Fibroblast of villous mesenchyme (primary cell): ENCODE results near the gene EVA1A. TPM values are rescaled to one million over a fixed set of nuclear protein-coding genes. Genes with fewer than 3 reads are reported as not detected.

Source experiments
- DNase-seq: peaks from one replicate; pipeline ENCODE4 v3.0.0-alpha.2; 2010; ENCODE audit warnings: low read depth
- H3K4me3 ChIP-seq: 2 replicates; pipeline ENCODE4 v1.5.1; 2011; ENCODE audit warnings: low read depth, mild to moderate bottlenecking, low read length
- CTCF ChIP-seq: IDR thresholded peaks from 2 replicates; pipeline ENCODE4 v1.5.1; 2012; ENCODE audit warnings: low read depth, mild to moderate bottlenecking, low read length; ENCODE audit not compliant: insufficient read depth
- total RNA-seq: library from RNA; depleted of rRNA; stranded (reverse); fragments of >200 nt; gene quantifications from 2 replicates; pipeline ENCODE4 v1.2.3, GENCODE V29; 2012

The EVA1A gene
- total RNA-seq, 1 donor: 44.9 TPM

GRCh38 chr2:75600461-75601011, 39.8 kb upstream of the EVA1A start:
- no peak for DNase-seq

GRCh38 chr2:75598589-75599155, 37.9 kb upstream of the EVA1A start:
- no peak for DNase-seq
- TF ChIP-seq CTCF: no peak
- H3K4me3 ChIP-seq: no peak overlapping the region

More at GRCh38 chr2:75600461-75601011, 39.8 kb upstream of the EVA1A start:
- no peak overlapping the region for H3K4me3 ChIP-seq
- no peak for TF ChIP-seq CTCF

- H3K4me3 ChIP-seq: no peak overlapping the region
- no peak for TF ChIP-seq CTCF
Measured at GRCh38 chr2:75597949-75598348, 37.2 kb upstream of the EVA1A start.

GRCh38 chr2:75596784-75597183, 36.0 kb upstream of the EVA1A start:
- no peak overlapping the region for H3K4me3 ChIP-seq
- peak; percentile 42 for DNase-seq
- TF ChIP-seq CTCF: no peak

More at GRCh38 chr2:75597949-75598348, 37.2 kb upstream of the EVA1A start:
- DNase-seq: no peak

- peak; percentile 63 for DNase-seq
- TF ChIP-seq CTCF: no peak
- H3K4me3 ChIP-seq: no peak overlapping the region
Measured at GRCh38 chr2:75595541-75596395, 35.0 kb upstream of the EVA1A start.

GRCh38 chr2:75594596-75594995, 33.9 kb upstream of the EVA1A start:
- H3K4me3 ChIP-seq: no peak overlapping the region
- no peak for TF ChIP-seq CTCF
- DNase-seq: no peak
